ENCODE measurements around the gene GJA1.
"Not testable (repeated sequence)": the region's sequence is repeated elsewhere in the genome, so short reads cannot be mapped to it uniquely, and the experiment has no call there.

Gene GJA1

GRCh38 chr6:121437851-121438651, 2.6 kb downstream of the GJA1 start:
- DNase-seq = no peak

- DNase-seq = no peak
Observed at GRCh38 chr6:121438869-121439268, 3.4 kb downstream of the GJA1 start.

GRCh38 chr6:121439475-121439874, 4.0 kb downstream of the GJA1 start:
- DNase-seq = no peak

GRCh38 chr6:121439926-121440325, 4.5 kb downstream of the GJA1 start:
- DNase-seq = no peak

GRCh38 chr6:121441477-121441876, 6.0 kb downstream of the GJA1 start:
- DNase-seq = no peak

GRCh38 chr6:121442576-121442975, 7.1 kb downstream of the GJA1 start:
- DNase-seq = no peak

- peak; percentile 71 for DNase-seq
Observed at GRCh38 chr6:121443971-121444541, 8.6 kb downstream of the GJA1 start.

GRCh38 chr6:121446705-121447104, 11.3 kb downstream of the GJA1 start:
- not testable (repeated sequence) for DNase-seq

- DNase-seq = not testable (repeated sequence)
Observed at GRCh38 chr6:121447746-121448145, 12.3 kb downstream of the GJA1 start.

- not testable (repeated sequence) for DNase-seq
Observed at GRCh38 chr6:121448528-121448927, 13.1 kb downstream of the GJA1 start.

GRCh38 chr6:121449331-121449730, 13.9 kb downstream of the GJA1 start:
- DNase-seq = no peak

GRCh38 chr6:121450242-121450641, 14.8 kb downstream of the GJA1 start:
- DNase-seq = no peak

GRCh38 chr6:121451250-121451649, 15.8 kb downstream of the GJA1 start:
- DNase-seq = no peak

- DNase-seq = no peak
Observed at GRCh38 chr6:121453191-121453590, 17.7 kb downstream of the GJA1 start.

- no peak for DNase-seq
Observed at GRCh38 chr6:121460170-121460569, 24.7 kb downstream of the GJA1 start.

- no peak for DNase-seq
Observed at GRCh38 chr6:121463087-121463486, 27.6 kb downstream of the GJA1 start.

GRCh38 chr6:121465101-121465500, 29.7 kb downstream of the GJA1 start:
- no peak for DNase-seq

GRCh38 chr6:121479486-121480098, 44.1 kb downstream of the GJA1 start:
- no peak for DNase-seq

GRCh38 chr6:121480099-121480713, 44.8 kb downstream of the GJA1 start:
- DNase-seq = no peak

- no peak for DNase-seq
Observed at GRCh38 chr6:121482004-121482693, 46.7 kb downstream of the GJA1 start.

GRCh38 chr6:121482751-121483150, 47.3 kb downstream of the GJA1 start:
- DNase-seq = no peak

GRCh38 chr6:121485359-121485811, 49.9 kb downstream of the GJA1 start:
- no peak for DNase-seq

- DNase-seq = no peak
Observed at GRCh38 chr6:121491576-121491975, 56.1 kb downstream of the GJA1 start.
